Ecto neural progenitor cell (in vitro differentiated cells): ENCODE results near the gene SRGAP1.
"Not testable (repeated sequence)": the region's sequence is repeated elsewhere in the genome, so short reads cannot be mapped to it uniquely, and the experiment has no call there.

Source experiments
- DNase-seq: peaks from one replicate; pipeline ENCODE4 v3.0.0-alpha.2; 2018; ENCODE audit warnings: low spot score

SRGAP1 gene

GRCh38 chr12:64009321-64010068 lies 165.0 kb downstream of the SRGAP1 start:
- DNase-seq, result no peak

- no peak for DNase-seq
Measured at GRCh38 chr12:64010069-64010686, 165.7 kb downstream of the SRGAP1 start.

- no peak for DNase-seq
Measured at GRCh38 chr12:64016521-64016920, 172.0 kb downstream of the SRGAP1 start.

- DNase-seq, result not testable (repeated sequence)
Measured at GRCh38 chr12:64018116-64018515, 173.6 kb downstream of the SRGAP1 start.

- no peak for DNase-seq
Measured at GRCh38 chr12:64018524-64018923, 174.0 kb downstream of the SRGAP1 start.

GRCh38 chr12:64019101-64019500 lies 174.6 kb downstream of the SRGAP1 start:
- no peak for DNase-seq

GRCh38 chr12:64019654-64020053 lies 175.2 kb downstream of the SRGAP1 start:
- no peak for DNase-seq

GRCh38 chr12:64025174-64025958 lies 180.9 kb downstream of the SRGAP1 start:
- DNase-seq, result no peak

- DNase-seq, result no peak
Measured at GRCh38 chr12:64027311-64027710, 182.8 kb downstream of the SRGAP1 start.

GRCh38 chr12:64028541-64028940 lies 184.0 kb downstream of the SRGAP1 start:
- DNase-seq, result no peak

- DNase-seq, result no peak
Measured at GRCh38 chr12:64029013-64029857, 184.7 kb downstream of the SRGAP1 start.

- no peak for DNase-seq
Measured at GRCh38 chr12:64030155-64030554, 185.7 kb downstream of the SRGAP1 start.

GRCh38 chr12:64034056-64034455 lies 189.6 kb downstream of the SRGAP1 start:
- not testable (repeated sequence) for DNase-seq

GRCh38 chr12:64034901-64035576 lies 190.5 kb downstream of the SRGAP1 start:
- DNase-seq, result no peak

GRCh38 chr12:64036414-64036813 lies 191.9 kb downstream of the SRGAP1 start:
- no peak for DNase-seq

- DNase-seq, result no peak
Measured at GRCh38 chr12:64039281-64039871, 194.9 kb downstream of the SRGAP1 start.

GRCh38 chr12:64042911-64043310 lies 198.4 kb downstream of the SRGAP1 start:
- no peak for DNase-seq

GRCh38 chr12:64044191-64044590 lies 199.7 kb downstream of the SRGAP1 start:
- DNase-seq, result no peak

- DNase-seq, result no peak
Measured at GRCh38 chr12:64051057-64051456, 206.6 kb downstream of the SRGAP1 start.

GRCh38 chr12:64053117-64053516 lies 208.6 kb downstream of the SRGAP1 start:
- DNase-seq, result no peak

- DNase-seq, result no peak
Measured at GRCh38 chr12:64054079-64054520, 209.6 kb downstream of the SRGAP1 start.
